ENCODE data around the gene IRX6.

- TF ChIP-seq POLR2A (IDR thresholded peaks at IDR 0.05; ENCODE audit: low read depth, low read length) (no peak), MAZ (IDR thresholded peaks at IDR 0.05; ENCODE audit: borderline replicate concordance, low read depth, low read length) (no peak)
- TF ChIP-seq, protein P1, sequence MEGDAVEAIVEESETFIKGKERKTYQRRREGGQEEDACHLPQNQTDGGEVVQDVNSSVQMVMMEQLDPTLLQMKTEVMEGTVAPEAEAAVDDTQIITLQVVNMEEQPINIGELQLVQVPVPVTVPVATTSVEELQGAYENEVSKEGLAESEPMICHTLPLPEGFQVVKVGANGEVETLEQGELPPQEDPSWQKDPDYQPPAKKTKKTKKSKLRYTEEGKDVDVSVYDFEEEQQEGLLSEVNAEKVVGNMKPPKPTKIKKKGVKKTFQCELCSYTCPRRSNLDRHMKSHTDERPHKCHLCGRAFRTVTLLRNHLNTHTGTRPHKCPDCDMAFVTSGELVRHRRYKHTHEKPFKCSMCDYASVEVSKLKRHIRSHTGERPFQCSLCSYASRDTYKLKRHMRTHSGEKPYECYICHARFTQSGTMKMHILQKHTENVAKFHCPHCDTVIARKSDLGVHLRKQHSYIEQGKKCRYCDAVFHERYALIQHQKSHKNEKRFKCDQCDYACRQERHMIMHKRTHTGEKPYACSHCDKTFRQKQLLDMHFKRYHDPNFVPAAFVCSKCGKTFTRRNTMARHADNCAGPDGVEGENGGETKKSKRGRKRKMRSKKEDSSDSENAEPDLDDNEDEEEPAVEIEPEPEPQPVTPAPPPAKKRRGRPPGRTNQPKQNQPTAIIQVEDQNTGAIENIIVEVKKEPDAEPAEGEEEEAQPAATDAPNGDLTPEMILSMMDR (conservative IDR thresholded peaks at IDR 0.05; ENCODE audit: low read depth, low read length) = no peak
Observed at GRCh38 chr16:55280587-55280986, 43.4 kb upstream of the IRX6 start.
